K562 (cell line): ENCODE results near the gene DPM2. TPM values are rescaled to one million over a fixed set of nuclear protein-coding genes. Genes with fewer than 3 reads are reported as not detected.

Source experiments
- ATAC-seq: fragments of 200-7000 bp; cut with Tn5 transposase; 3 replicates; pipeline ENCODE4 v1.9.1; 2020; ENCODE audit warnings: moderate library complexity
- BruUV-seq: library from RNA; stranded (reverse); fragments of 400-500 nt; replicated peaks from 2 replicates; lab custom pipeline; 2021; lab: Mats Ljungman, UMichigan
- CTCF ChIA-PET: fragments of 300-600 bp; formaldehyde crosslinking; extraction: SDS; loops from one replicate; lab custom pipeline; 2021; ENCODE audit warnings: low intra/inter-chr PET ratio; lab: Yijun Ruan, JAX
- POLR2A ChIA-PET: fragments of 300-600, 350-650 bp; sonication (Branson Sonifier 250); formaldehyde crosslinking; extraction: SDS; loops from one replicate; lab custom pipeline; 2021; ENCODE audit warnings: antibody characterized with exemption, inconsistent platforms; lab: Yijun Ruan, JAX
- DNase-seq, 4 experiments: peaks; one replicate each; pipeline versions ENCODE4 v3.0.0 to v3.0.0-alpha.2; 2011 to 2018; ENCODE audit warnings: low spot score in 3 of 4, mixed read lengths in 3 of 4; ENCODE audit errors: extremely low read depth in 1 of 4
- FAIRE-seq: peaks from 2 replicates; lab custom pipeline; 2011; peaks lifted over from hg19 to GRCh38; lab: Jason Lieb, UNC
- H2AFZ ChIP-seq: 2 replicates; pipeline ENCODE4 v1.6.0; 2011; ENCODE audit warnings: low read depth, low read length, control low read depth, inconsistent platforms
- H3K27ac ChIP-seq: fragments of 200-600 bp; 3 replicates; pipeline ENCODE4 v1.8.0; 2011; ENCODE audit warnings: low read depth, mild to moderate bottlenecking, control low read depth, inconsistent platforms, low read length, moderate library complexity, mixed read lengths; ENCODE audit errors: extremely low read depth
- H3K27me3 ChIP-seq, 2 experiments: fragments of 300-600 bp in 1 of 2; 2 replicates in 1 of 2; 3 replicates in 1 of 2; pipeline versions ENCODE4 v1.6.0 to v1.8.0; 2011; ENCODE audit warnings: inconsistent platforms in 2 of 2, low read length in 2 of 2, mild to moderate bottlenecking in 1 of 2, mixed read lengths in 1 of 2, moderate library complexity in 1 of 2; ENCODE audit not compliant: control insufficient read depth in 2 of 2, insufficient read depth in 2 of 2
- H3K36me3 ChIP-seq: fragments of 300-600 bp; 3 replicates; pipeline ENCODE4 v1.8.0; 2011; ENCODE audit warnings: mild to moderate bottlenecking, low read length, inconsistent platforms; ENCODE audit not compliant: control insufficient read depth, insufficient read depth
- H3K4me1 ChIP-seq, 2 experiments: fragments of 200-600 bp in 1 of 2; replicated peaks in 1 of 2; 2 replicates in 1 of 2; 3 replicates in 1 of 2; pipeline versions ENCODE4 v1.5.1 to v1.8.0; 2011; ENCODE audit warnings: inconsistent platforms in 2 of 2, low read length in 2 of 2, mild to moderate bottlenecking in 1 of 2, mixed read lengths in 1 of 2, moderate library complexity in 1 of 2; ENCODE audit not compliant: control insufficient read depth in 2 of 2, insufficient read depth in 2 of 2
- H3K4me2 ChIP-seq: 2 replicates; pipeline ENCODE4 v1.6.1; 2011; ENCODE audit warnings: low read length, control low read depth, inconsistent platforms, mixed read lengths; ENCODE audit not compliant: insufficient read depth
- H3K4me3 ChIP-seq: fragments of 200-600 bp; sonication (generic), shearing (Covaris generic); 2 replicates; pipeline ENCODE4 v1.5.1; 2016; ENCODE audit warnings: control low read depth, inconsistent platforms
- H3K79me2 ChIP-seq: fragments of 200-600 bp; 3 replicates; pipeline ENCODE4 v1.8.0; 2011; ENCODE audit warnings: low read length, inconsistent platforms; ENCODE audit not compliant: control insufficient read depth, insufficient read depth
- H3K9ac ChIP-seq, 2 experiments: 2 replicates each; pipeline versions ENCODE4 v1.6.0 to v1.6.1; 2011; ENCODE audit warnings: low read depth in 2 of 2, low read length in 2 of 2, control low read depth in 1 of 2, inconsistent platforms in 1 of 2, mild to moderate bottlenecking in 1 of 2, mixed read lengths in 1 of 2; ENCODE audit not compliant: insufficient read depth in 1 of 2
- H3K9me1 ChIP-seq: one replicate; pipeline ENCODE4 v1.6.0; 2011; ENCODE audit warnings: inconsistent platforms, mild to moderate bottlenecking, low read length, moderate library complexity; ENCODE audit not compliant: control insufficient read depth, insufficient read depth
- H3K9me3 ChIP-seq: replicated peaks from 2 replicates; pipeline ENCODE4 v1.5.1; 2011; ENCODE audit warnings: low read depth, low read length, inconsistent platforms; ENCODE audit not compliant: control insufficient read depth, insufficient read depth
- H4K20me1 ChIP-seq: replicated peaks from 2 replicates; pipeline ENCODE4 v1.6.1; 2011; ENCODE audit warnings: low read length, inconsistent platforms, mixed read lengths; ENCODE audit not compliant: control insufficient read depth, insufficient read depth
- ARID1B ChIP-seq: fragments of 450-650 bp; IDR thresholded peaks from 2 replicates; pipeline ENCODE4 v1.6.1; 2016; ENCODE audit warnings: antibody characterized with exemption, mild to moderate bottlenecking, inconsistent platforms
- ARNT ChIP-seq, 2 experiments: fragments of 450-650 bp; IDR thresholded peaks; 2 replicates each; pipeline ENCODE4 v1.6.1; 2016; ENCODE audit warnings: mild to moderate bottlenecking in 1 of 2
- EWSR1 ChIP-seq: fragments of 450-650 bp; IDR thresholded peaks from 2 replicates; pipeline ENCODE4 v1.6.1; 2018; ENCODE audit warnings: borderline replicate concordance, mild to moderate bottlenecking, low read depth, moderate library complexity; ENCODE audit not compliant: partially characterized antibody
- GATA2 ChIP-seq: sonication (generic); formaldehyde crosslinking; IDR thresholded peaks from 2 replicates; pipeline ENCODE4 v1.4.0; 2020; ENCODE audit warnings: mild to moderate bottlenecking, missing genetic modification reagents
- MAX ChIP-seq: sonication (generic); formaldehyde crosslinking; IDR thresholded peaks from 2 replicates; pipeline ENCODE4 v1.9.0; 2022; ENCODE audit warnings: mild to moderate bottlenecking, missing genetic modification reagents
- MEF2A ChIP-seq: IDR thresholded peaks from 2 replicates; pipeline ENCODE4 v1.6.1; 2011; ENCODE audit warnings: low read depth, mild to moderate bottlenecking, low read length, moderate library complexity; ENCODE audit not compliant: control insufficient read depth
- NFE2 ChIP-seq: IDR thresholded peaks from 2 replicates; pipeline ENCODE4 v1.6.1; 2014; ENCODE audit warnings: antibody characterized with exemption, low read depth
- NFIC ChIP-seq: fragments of 450-650 bp; IDR thresholded peaks from 2 replicates; pipeline ENCODE4 v1.6.1; 2017; ENCODE audit warnings: mild to moderate bottlenecking, inconsistent platforms
- NFRKB ChIP-seq: fragments of 450-650 bp; IDR thresholded peaks from 2 replicates; pipeline ENCODE4 v1.6.1; 2016; ENCODE audit warnings: low read depth
- POLR2G ChIP-seq: fragments of 200-400 bp; formaldehyde crosslinking; IDR thresholded peaks from 2 replicates; pipeline ENCODE4 v1.6.1; 2017; ENCODE audit warnings: low read depth, mild to moderate bottlenecking, antibody characterized with exemption, low read length, moderate library complexity
- PYGO2 ChIP-seq: fragments of 450-650 bp; IDR thresholded peaks from 2 replicates; pipeline ENCODE4 v1.6.1; 2016; ENCODE audit warnings: mild to moderate bottlenecking, missing genetic modification characterization, moderate library complexity, missing compliant biosample characterization
- SMARCA4 ChIP-seq: fragments of 450-650 bp; IDR thresholded peaks from 2 replicates; pipeline ENCODE4 v1.6.1; 2016
- TAF7 ChIP-seq: fragments of 450-650 bp; IDR thresholded peaks from 2 replicates; pipeline ENCODE4 v1.6.1; 2016; ENCODE audit warnings: missing genetic modification characterization, missing compliant biosample characterization
- TCF15 ChIP-seq: fragments of 250-450 bp; sonication (Bioruptor Pico); IDR thresholded peaks from 2 replicates; pipeline ENCODE4 v1.8.0; 2022; ENCODE audit warnings: moderate library complexity, mild to moderate bottlenecking, inconsistent platforms
- TGIF2 ChIP-seq: sonication (generic); formaldehyde crosslinking; IDR thresholded peaks from 2 replicates; pipeline ENCODE4 v1.8.1; 2022; ENCODE audit warnings: mild to moderate bottlenecking, missing genetic modification reagents, moderate library complexity
- U2AF2 ChIP-seq: fragments of 200-400 bp; formaldehyde crosslinking; optimal IDR thresholded peaks from 2 replicates; pipeline ENCODE3; 2017; ENCODE audit warnings: low read depth, mild to moderate bottlenecking, low read length
- ZNF282 ChIP-seq: sonication (generic); formaldehyde crosslinking; IDR thresholded peaks from 2 replicates; pipeline ENCODE4 v1.8.1; 2023; ENCODE audit warnings: missing genetic modification reagents
- ZNF436 ChIP-seq: fragments of 250-450, 450-650 bp; sonication (Bioruptor Pico); formaldehyde crosslinking; IDR thresholded peaks from 2 replicates; pipeline ENCODE4 v1.7.0; 2020; ENCODE audit warnings: mild to moderate bottlenecking
- ZNF740 ChIP-seq, 3 experiments: fragments of 200-800 bp in 1 of 3; sonication (Bioruptor generic) in 1 of 3; sonication (generic) in 1 of 3; formaldehyde crosslinking in 1 of 3; IDR thresholded peaks; 2 replicates each; pipeline versions ENCODE4 v1.6.1 to v1.8.0; 2016 to 2022; ENCODE audit warnings: mild to moderate bottlenecking in 2 of 3, missing compliant biosample characterization in 2 of 3, missing genetic modification characterization in 2 of 3, missing genetic modification reagents in 1 of 3
- whole genome bisulfite sequencing: fragments of 100-300 bp; shearing (Covaris generic); methylation state at CpG from one replicate; pipeline ENCODE4 v1.1.6; 2016; ENCODE audit warnings: low coverage, mixed read lengths; ENCODE audit not compliant: insufficient coverage; ENCODE audit errors: missing lambda C conversion rate; 5-methylcytosine and 5-hydroxymethylcytosine counted together
- in situ Hi-C: fragments of 300-500 bp; cut with MboI; formaldehyde crosslinking; loops from 4 replicates; pipeline ENCODE4 v1.15.0; 2018; ENCODE audit warnings: inconsistent platforms, mixed read lengths
- intact Hi-C: fragments of 100-400 bp; cut with micrococcal nuclease; formaldehyde crosslinking; loops from 2 replicates; pipeline ENCODE4 v1.14.2; 2022
- polyA plus RNA-seq, 8 experiments: library from polyadenylated mRNA; depleted of rRNA in 4 of 8; stranded (reverse) in 5 of 8; unstranded in 3 of 8; fragments of >200 nt; fragmentation: Nextera tagmentation in 2 of 8; fragmentation: Illumina TruSeq in 1 of 8; extraction: Ambion mirVana in 2 of 8; extraction: Trizol in 1 of 8; gene quantifications; 2 replicates each; pipeline versions ENCODE4 v1.2.1 to v1.2.3, GENCODE V29; 2011 to 2014; ENCODE audit warnings: inconsistent platforms in 1 of 8, missing spikeins in 1 of 8
- total RNA-seq, 7 experiments: library from RNA; depleted of rRNA in 6 of 7; stranded (reverse); fragments of >200 nt in 6 of 7; fragmentation: Illumina TruSeq in 2 of 7; extraction: Trizol in 2 of 7; gene quantifications; 2 replicates each; pipeline versions ENCODE4 v1.2.1 to v1.2.3, GENCODE V29; 2011 to 2021; ENCODE audit warnings: low replicate concordance in 1 of 7

The DPM2 gene
- total and polyA plus RNA-seq, 9 of the 15 experiments (the other 6 are each of a cell fraction or from before 2014, with no cell fraction given), result 43.5 to 126 (median 71.1) TPM

- H2AFZ ChIP-seq, result peak overlapping the region; percentile 70
- BruUV-seq, result no TSS peak
- peak overlapping the region; percentile 52 to 72 for H3K9ac ChIP-seq
- FAIRE-seq, result peak; percentile 96
- no peaks in the 10 kb centered on the region for H4K20me1 ChIP-seq
- H3K9me1 ChIP-seq, result no peaks in the 10 kb centered on the region
- ChIA-PET POLR2A (interaction anchor here (0.7 to 1.1 kb wide), 6 partner anchors 8 to 216 kb away, joined by 3 to 5 read pairs (median 3); partner anchors contain the start of gene ST6GALNAC4), CTCF (interaction anchor here (0.7 kb wide), 1 partner anchor 131 kb away, joined by 4 read pairs; no protein-coding TSS in a partner anchor)
- DNase-seq, result peak; percentile 78 to 97 (median 82)
- 23% methylated on average over 16 of the region's 17 CpGs for WGBS
- in situ Hi-C loops, result loop anchor here (25.0 kb wide), 1 partner anchor 967 kb away; no protein-coding TSS in a partner anchor
- no peaks in the 10 kb centered on the region for H3K27me3 ChIP-seq
- ATAC-seq, result peak; percentile 84
- H3K4me3 ChIP-seq, result no peak overlapping the region
- peak overlapping the region; percentile 77 for H3K27ac ChIP-seq
- H3K36me3 ChIP-seq, result peaks cover 13% of the 10 kb centered on the region; the same call in 2 of the 3 replicates
- intact Hi-C loops, result no loop called here
- H3K79me2 ChIP-seq, result peaks cover 4% of the 10 kb centered on the region
- peaks cover 30 to 53% of the 10 kb centered on the region in 2 experiments for H3K4me1 ChIP-seq
- no peaks in the 10 kb centered on the region for H3K9me3 ChIP-seq
- peak overlapping the region; percentile 48 for H3K4me2 ChIP-seq
- TF ChIP-seq TAF7 (0 out of 2 replicates have a peak, but pooled peaks have one; percentile 18), NFE2 (no peak), MAX (CRISPR knock-in tag) (peak; percentile 12; the same call in 1 of the 2 replicates), ARNT (IDR thresholded peaks at IDR 0.05) (no peak), ZNF436 (CRISPR knock-in tag) (no peak), ZNF282 (no peak), TCF15 (no peak), SMARCA4 (peak; percentile 36; the same call in 1 of the 2 replicates), MEF2A (no peak), NFRKB (no peak; the same call in 1 of the 2 replicates), U2AF2 (no peak), PYGO2 (tag) (no peak), NFIC (no peak), TGIF2 (CRISPR knock-in tag) (no peak), POLR2G (peak; percentile 68), ARID1B (peak; percentile 38; the same call in 1 of the 2 replicates), ZNF740 (CRISPR knock-in tag; IDR thresholded peaks at IDR 0.05) (peak; percentile 94), ZNF740 (tag; IDR thresholded peaks at IDR 0.05) (peak in 1 of 2 experiments; percentile 77; a peak in 2 of 4 replicates), EWSR1 (no peak), GATA2 (CRISPR knock-in tag) (no peak)
Observed at GRCh38 chr9:127903557-127904475, 33.8 kb downstream of the DPM2 start.
